ENCODE results near the gene NLRP3. TPM values are rescaled to one million over a fixed set of nuclear protein-coding genes. Genes with fewer than 3 reads are reported as not detected.

NLRP3 gene
- total and polyA plus RNA-seq, 10 of the 15 experiments (the other 5 are each of a cell fraction or from before 2014, with no cell fraction given), result 1.8 to 10.4 (median 5.0) TPM

- TF ChIP-seq WRNIP1 (IDR thresholded peaks at IDR 0.05; ENCODE audit: borderline replicate concordance, low read depth, low read length) (no peak), REST (IDR thresholded peaks at IDR 0.05; ENCODE audit: low read depth, low read length) (no peak), NFYA (IDR thresholded peaks at IDR 0.05; ENCODE audit: borderline replicate concordance, low read depth, low read length) (no peak), MXI1 (IDR thresholded peaks at IDR 0.05; ENCODE audit: low read depth, low read length) (no peak), STAT3 (IDR thresholded peaks at IDR 0.05; ENCODE audit: low read depth, low read length) (no peak), E2F4 (IDR thresholded peaks at IDR 0.05; ENCODE audit: low read depth, low read length) (no peak), ATF7 (IDR thresholded peaks at IDR 0.05; ENCODE audit: low read depth) (peak; percentile 68), ZBTB11 (CRISPR knock-in tag; IDR thresholded peaks at IDR 0.05) (no peak), EED (IDR thresholded peaks at IDR 0.05; ENCODE audit: low read depth) (peak; percentile 58; the same call in 1 of the 2 replicates), ESRRA (IDR thresholded peaks at IDR 0.05; ENCODE audit: low read length) (no peak), NKRF (conservative IDR thresholded peaks at IDR 0.05) (no peak), BMI1 (IDR thresholded peaks at IDR 0.05; ENCODE audit: borderline replicate concordance) (peak; percentile 70), CHD4 (IDR thresholded peaks at IDR 0.05) (no peak), ZZZ3 (IDR thresholded peaks at IDR 0.05; ENCODE audit: control insufficient read depth, insufficient read length, low read depth) (no peak), ZNF687 (IDR thresholded peaks at IDR 0.05) (peak; percentile 61; the same call in 1 of the 2 replicates)
Measured at GRCh38 chr1:247435030-247435758, 19.2 kb downstream of the NLRP3 start (continued).
